GM23338 (cell line): ENCODE results near the gene KCNN3. TPM values are rescaled to one million over a fixed set of nuclear protein-coding genes. Genes with fewer than 3 reads are reported as not detected.

Experiments used
- ATAC-seq: fragments of 200-7000 bp; cut with Tn5 transposase; 3 replicates; pipeline ENCODE4 v1.9.1; 2020
- DNase-seq: peaks from one replicate; pipeline ENCODE4 v3.0.0-alpha.2; 2015; ENCODE audit warnings: low spot score
- H2AFZ ChIP-seq: fragments of 200-600 bp; sonication (generic); 2 replicates; pipeline ENCODE4 v1.8.0; 2016; ENCODE audit warnings: antibody characterized with exemption, mild to moderate bottlenecking, moderate library complexity
- H3F3A ChIP-seq: fragments of 200-600 bp; sonication (generic); replicated peaks from 2 replicates; pipeline ENCODE4 v1.8.0; 2017; ENCODE audit warnings: antibody characterized with exemption, mixed run types, low read depth
- H3K27ac ChIP-seq: fragments of 200-600 bp; sonication (generic); 2 replicates; pipeline ENCODE4 v1.6.1; 2016; ENCODE audit warnings: low read depth
- H3K27me3 ChIP-seq: fragments of 200-600 bp; sonication (generic); 2 replicates; pipeline ENCODE4 v1.8.0; 2016; ENCODE audit warnings: mild to moderate bottlenecking, mixed run types, moderate library complexity; ENCODE audit not compliant: insufficient read depth
- H3K36me3 ChIP-seq: fragments of 200-600 bp; sonication (generic); 2 replicates; pipeline ENCODE4 v1.8.0; 2016; ENCODE audit warnings: mild to moderate bottlenecking; ENCODE audit not compliant: insufficient read depth
- H3K4me1 ChIP-seq: fragments of 200-600 bp; sonication (generic); 2 replicates; pipeline ENCODE4 v1.8.0; 2016; ENCODE audit warnings: mild to moderate bottlenecking, moderate library complexity; ENCODE audit not compliant: insufficient read depth
- H3K4me2 ChIP-seq: fragments of 200-600 bp; sonication (generic); 2 replicates; pipeline ENCODE4 v1.7.1; 2017; ENCODE audit warnings: mixed run types
- H3K4me3 ChIP-seq: fragments of 200-600 bp; sonication (generic); 2 replicates; pipeline ENCODE4 v1.6.1; 2016; ENCODE audit warnings: mixed run types
- H3K79me2 ChIP-seq: fragments of 200-600 bp; sonication (generic); replicated peaks from 2 replicates; pipeline ENCODE4 v1.8.0; 2017; ENCODE audit warnings: mild to moderate bottlenecking; ENCODE audit not compliant: insufficient read depth
- H3K9me2 ChIP-seq: fragments of 200-600 bp; sonication (generic); 2 replicates; pipeline ENCODE4 v1.8.0; 2017; ENCODE audit not compliant: insufficient read depth
- H4K20me1 ChIP-seq: fragments of 200-600 bp; sonication (generic); replicated peaks from 2 replicates; pipeline ENCODE4 v1.8.0; 2017; ENCODE audit warnings: mild to moderate bottlenecking; ENCODE audit not compliant: insufficient read depth
- H3K27ac Mint-ChIP-seq: 2 replicates; pipeline ENCODE4 v1.8.0; 2020; ENCODE audit warnings: inconsistent platforms, mild to moderate bottlenecking, moderate library complexity, mixed read lengths
- H3K27me3 Mint-ChIP-seq: 3 replicates; pipeline ENCODE4 v1.8.0; 2022; ENCODE audit warnings: low read depth, mild to moderate bottlenecking, moderate library complexity, mixed read lengths, inconsistent platforms; ENCODE audit not compliant: insufficient read depth, poor library complexity
- H3K36me3 Mint-ChIP-seq: 3 replicates; pipeline ENCODE4 v1.8.0; 2021; ENCODE audit warnings: low read depth, mild to moderate bottlenecking, inconsistent platforms, moderate library complexity, mixed read lengths
- H3K4me1 Mint-ChIP-seq: 3 replicates; pipeline ENCODE4 v1.8.0; 2020; ENCODE audit warnings: mild to moderate bottlenecking, inconsistent platforms, mixed read lengths
- H3K4me3 Mint-ChIP-seq: 3 replicates; pipeline ENCODE4 v1.8.0; 2021; ENCODE audit warnings: moderate library complexity, mild to moderate bottlenecking, inconsistent platforms, mixed read lengths
- H3K9me3 Mint-ChIP-seq: 3 replicates; pipeline ENCODE4 v1.8.0; 2020; ENCODE audit warnings: moderate library complexity, mild to moderate bottlenecking, inconsistent platforms, mixed read lengths
- ETS1 ChIP-seq: IDR thresholded peaks from 2 replicates; pipeline ENCODE4 v1.6.1; 2016; ENCODE audit warnings: antibody characterized with exemption
- EZH2 ChIP-seq: fragments of 200-600 bp; sonication (generic); IDR thresholded peaks from one replicate; pipeline ENCODE4 v1.8.0; 2017; ENCODE audit warnings: antibody characterized with exemption, mild to moderate bottlenecking, low read depth; ENCODE audit not compliant: unreplicated experiment
- EZH2phosphoT487 ChIP-seq: fragments of 200-600 bp; sonication (generic); IDR thresholded peaks from one replicate; pipeline ENCODE4 v1.8.1; 2018; ENCODE audit warnings: antibody characterized with exemption; ENCODE audit not compliant: unreplicated experiment
- ZNF462 ChIP-seq: fragments of 250-450 bp; sonication (Bioruptor Pico); IDR thresholded peaks from 2 replicates; pipeline ENCODE4 v1.5.0; 2020; ENCODE audit warnings: mild to moderate bottlenecking, moderate library complexity
- polyA plus RNA-seq: library from polyadenylated mRNA; unstranded; fragments of >200 nt; fragmentation: Nextera tagmentation; extraction: Ambion mirVana; gene quantifications from 2 replicates; pipeline ENCODE4 v1.2.1, GENCODE V29; 2016
- total RNA-seq: library from RNA; depleted of rRNA; stranded (reverse); fragments of >200 nt; shearing (Covaris generic); gene quantifications from 2 replicates; pipeline ENCODE4 v1.2.3, GENCODE V29; 2014
- TF ChIP-seq, protein P1 (sequence below): IDR thresholded peaks from one replicate; pipeline ENCODE4 v1.6.1; 2018; ENCODE audit warnings: antibody characterized with exemption; ENCODE audit not compliant: unreplicated experiment

KCNN3 gene
- total and polyA plus RNA-seq, 2 experiments from 2014 or later = 1.9 to 3.0 TPM

DNA sequence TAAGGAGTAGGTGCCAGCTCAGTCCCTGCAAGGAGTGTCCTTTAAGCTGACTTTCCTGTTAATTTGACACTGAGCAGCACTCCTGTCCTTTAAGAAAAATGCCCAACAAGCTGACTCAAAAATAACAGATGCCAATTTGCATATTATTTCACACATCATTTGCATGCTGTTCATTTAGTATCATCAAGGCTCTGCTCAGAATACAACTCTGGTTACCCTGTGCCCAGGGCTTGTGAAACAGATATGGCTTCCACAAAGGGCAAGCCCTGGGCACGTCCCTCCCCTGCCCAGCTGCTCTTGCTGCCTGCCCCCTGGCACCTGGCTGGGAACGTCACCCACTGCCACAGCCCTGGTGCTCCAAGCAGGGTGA lies 10.3 kb downstream of the KCNN3 start:
- Histone ChIP-seq H3K36me3 (no peaks in the 10 kb centered on the region), H3K4me2 (no peak overlapping the region), H3F3A (no peaks in the 10 kb centered on the region), H3K9me2 (no peaks in the 10 kb centered on the region), H3K27ac (no peak overlapping the region), H3K4me1 (peaks cover 10% of the 10 kb centered on the region), H3K4me3 (no peak overlapping the region), H2AFZ (no peak overlapping the region), H3K27me3 (no peaks in the 10 kb centered on the region), H4K20me1 (no peaks in the 10 kb centered on the region), H3K79me2 (no peaks in the 10 kb centered on the region)
- Mint-ChIP-seq H3K9me3 (peaks cover 2% of the 10 kb centered on the region; the same call in 1 of the 3 replicates), H3K36me3 (no peaks in the 10 kb centered on the region; the same call in 2 of the 3 replicates), H3K27me3 (peaks cover 12% of the 10 kb centered on the region), H3K4me3 (no peak overlapping the region), H3K27ac (peak overlapping the region; percentile 55; the same call in 1 of the 2 replicates), H3K4me1 (peaks cover 36% of the 10 kb centered on the region)
- no peak for DNase-seq
- TF ChIP-seq ZNF462 (CRISPR knock-in tag) (no peak), EZH2phosphoT487 (no peak), ETS1 (no peak), EZH2 (no peak)
- TF ChIP-seq, protein P1, sequence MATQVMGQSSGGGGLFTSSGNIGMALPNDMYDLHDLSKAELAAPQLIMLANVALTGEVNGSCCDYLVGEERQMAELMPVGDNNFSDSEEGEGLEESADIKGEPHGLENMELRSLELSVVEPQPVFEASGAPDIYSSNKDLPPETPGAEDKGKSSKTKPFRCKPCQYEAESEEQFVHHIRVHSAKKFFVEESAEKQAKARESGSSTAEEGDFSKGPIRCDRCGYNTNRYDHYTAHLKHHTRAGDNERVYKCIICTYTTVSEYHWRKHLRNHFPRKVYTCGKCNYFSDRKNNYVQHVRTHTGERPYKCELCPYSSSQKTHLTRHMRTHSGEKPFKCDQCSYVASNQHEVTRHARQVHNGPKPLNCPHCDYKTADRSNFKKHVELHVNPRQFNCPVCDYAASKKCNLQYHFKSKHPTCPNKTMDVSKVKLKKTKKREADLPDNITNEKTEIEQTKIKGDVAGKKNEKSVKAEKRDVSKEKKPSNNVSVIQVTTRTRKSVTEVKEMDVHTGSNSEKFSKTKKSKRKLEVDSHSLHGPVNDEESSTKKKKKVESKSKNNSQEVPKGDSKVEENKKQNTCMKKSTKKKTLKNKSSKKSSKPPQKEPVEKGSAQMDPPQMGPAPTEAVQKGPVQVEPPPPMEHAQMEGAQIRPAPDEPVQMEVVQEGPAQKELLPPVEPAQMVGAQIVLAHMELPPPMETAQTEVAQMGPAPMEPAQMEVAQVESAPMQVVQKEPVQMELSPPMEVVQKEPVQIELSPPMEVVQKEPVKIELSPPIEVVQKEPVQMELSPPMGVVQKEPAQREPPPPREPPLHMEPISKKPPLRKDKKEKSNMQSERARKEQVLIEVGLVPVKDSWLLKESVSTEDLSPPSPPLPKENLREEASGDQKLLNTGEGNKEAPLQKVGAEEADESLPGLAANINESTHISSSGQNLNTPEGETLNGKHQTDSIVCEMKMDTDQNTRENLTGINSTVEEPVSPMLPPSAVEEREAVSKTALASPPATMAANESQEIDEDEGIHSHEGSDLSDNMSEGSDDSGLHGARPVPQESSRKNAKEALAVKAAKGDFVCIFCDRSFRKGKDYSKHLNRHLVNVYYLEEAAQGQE = no peak
- ATAC-seq = no peak
